Mucosa of rectum (tissue), 2 donors: ENCODE results near the gene PRKN.
"Not testable (repeated sequence)": the region's sequence is repeated elsewhere in the genome, so short reads cannot be mapped to it uniquely, and the experiment has no call there.

ENCODE experiments used
- H3K27ac ChIP-seq, 2 donors: one replicate each; pipeline ENCODE4 v1.7.0; 2013; ENCODE audit warnings: inconsistent platforms in 2 of 2, low read depth in 2 of 2, low read length in 2 of 2
- H3K27me3 ChIP-seq, 2 donors: one replicate each; pipeline ENCODE4 v1.7.0; 2013; ENCODE audit warnings: low read length in 2 of 2; ENCODE audit not compliant: control insufficient read depth in 2 of 2, insufficient read depth in 2 of 2
- H3K36me3 ChIP-seq, 2 donors: one replicate each; pipeline ENCODE4 v1.7.0; 2013; ENCODE audit warnings: low read length in 2 of 2; ENCODE audit not compliant: control insufficient read depth in 2 of 2, insufficient read depth in 2 of 2
- H3K4me1 ChIP-seq, 2 donors: one replicate each; pipeline ENCODE4 v1.7.0; 2013; ENCODE audit warnings: low read length in 2 of 2, mild to moderate bottlenecking in 1 of 2; ENCODE audit not compliant: control insufficient read depth in 2 of 2, insufficient read depth in 2 of 2
- H3K4me3 ChIP-seq, 2 donors: one replicate each; pipeline ENCODE4 v1.7.0; 2013; ENCODE audit warnings: low read length in 2 of 2
- H3K9ac ChIP-seq, 2 donors: one replicate each; pipeline ENCODE4 v1.7.0; 2013; ENCODE audit warnings: low read length in 2 of 2, low read depth in 1 of 2, mild to moderate bottlenecking in 1 of 2
- H3K9me3 ChIP-seq, 2 donors: one replicate each; pipeline ENCODE4 v1.7.0; 2013; ENCODE audit warnings: low read length in 2 of 2; ENCODE audit not compliant: control insufficient read depth in 2 of 2
- donor health status: healthy.
- donor health status: Normal muscosa, but diverticular disease.

PRKN gene

DNA sequence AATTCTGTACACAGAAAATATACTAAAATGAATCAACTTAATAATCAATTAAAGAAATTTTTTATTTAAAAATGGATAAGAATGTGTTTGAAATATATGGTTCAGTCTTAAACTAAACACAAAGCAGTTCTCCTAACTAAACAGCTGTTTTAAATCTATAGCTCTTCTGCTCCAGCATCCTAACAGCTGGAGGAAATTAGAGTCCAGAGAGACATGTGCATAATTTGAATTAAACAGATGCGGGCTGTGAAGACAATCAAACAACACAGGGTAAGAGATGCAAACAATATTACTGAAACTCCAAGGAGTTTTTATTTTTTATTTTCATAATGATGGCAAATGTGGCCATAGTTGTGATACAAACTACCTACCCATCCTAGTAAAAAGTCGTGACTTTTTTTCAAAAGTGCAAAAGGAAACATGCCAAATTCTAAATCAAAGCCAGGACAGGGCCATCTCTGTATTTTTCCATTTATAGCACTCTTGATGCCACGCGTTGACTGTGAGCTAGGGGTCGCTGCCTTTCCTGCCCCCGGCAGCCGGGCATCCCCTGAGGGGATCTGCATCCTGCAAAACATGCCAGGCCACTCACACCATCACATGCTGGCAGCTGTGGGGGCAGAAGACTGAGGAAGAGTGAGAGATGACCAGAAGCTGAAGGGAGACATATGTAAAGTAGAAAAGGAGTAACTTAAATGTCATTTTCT is 310.6 kb downstream of the PRKN start:
- no peak overlapping the region for H3K27ac ChIP-seq
- no peaks in the 10 kb centered on the region for H3K36me3 ChIP-seq
- no peak overlapping the region for H3K9ac ChIP-seq
- H3K27me3 ChIP-seq: no peaks in the 10 kb centered on the region
- no peaks in the 10 kb centered on the region for H3K9me3 ChIP-seq
- no peak overlapping the region for H3K4me3 ChIP-seq
- no peaks in the 10 kb centered on the region for H3K4me1 ChIP-seq

DNA sequence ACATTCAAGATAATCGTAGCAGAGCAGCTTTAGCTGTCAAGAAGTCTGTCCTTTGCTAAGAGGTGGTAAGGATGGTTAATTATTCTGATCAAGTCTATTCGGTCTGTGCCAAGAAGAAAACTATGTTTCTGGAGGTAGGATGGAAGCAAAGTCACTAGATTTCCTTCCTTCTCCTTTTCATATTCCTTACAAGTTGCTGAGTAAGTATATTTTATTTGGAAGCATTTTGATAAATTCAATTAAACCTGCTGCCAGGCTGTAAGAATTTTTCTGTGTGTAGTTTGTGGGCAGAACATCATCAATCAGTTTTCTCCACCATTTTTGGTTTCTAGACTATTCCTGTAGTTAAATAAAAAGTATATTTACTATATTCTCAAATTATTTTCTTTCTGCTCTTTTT is 311.3 kb downstream of the PRKN start:
- Histone ChIP-seq H3K27me3 (no peaks in the 10 kb centered on the region), H3K9ac (no peak overlapping the region), H3K27ac (no peak overlapping the region), H3K4me1 (no peaks in the 10 kb centered on the region), H3K4me3 (no peak overlapping the region), H3K36me3 (no peaks in the 10 kb centered on the region), H3K9me3 (no peaks in the 10 kb centered on the region)

GRCh38 chr6:162409741-162410691 is 317.6 kb downstream of the PRKN start:
- Histone ChIP-seq H3K27me3 (no peaks in the 10 kb centered on the region), H3K4me1 (no peaks in the 10 kb centered on the region), H3K27ac (no peak overlapping the region), H3K9me3 (no peaks in the 10 kb centered on the region), H3K36me3 (no peaks in the 10 kb centered on the region), H3K9ac (no peak overlapping the region), H3K4me3 (no peak overlapping the region)

DNA sequence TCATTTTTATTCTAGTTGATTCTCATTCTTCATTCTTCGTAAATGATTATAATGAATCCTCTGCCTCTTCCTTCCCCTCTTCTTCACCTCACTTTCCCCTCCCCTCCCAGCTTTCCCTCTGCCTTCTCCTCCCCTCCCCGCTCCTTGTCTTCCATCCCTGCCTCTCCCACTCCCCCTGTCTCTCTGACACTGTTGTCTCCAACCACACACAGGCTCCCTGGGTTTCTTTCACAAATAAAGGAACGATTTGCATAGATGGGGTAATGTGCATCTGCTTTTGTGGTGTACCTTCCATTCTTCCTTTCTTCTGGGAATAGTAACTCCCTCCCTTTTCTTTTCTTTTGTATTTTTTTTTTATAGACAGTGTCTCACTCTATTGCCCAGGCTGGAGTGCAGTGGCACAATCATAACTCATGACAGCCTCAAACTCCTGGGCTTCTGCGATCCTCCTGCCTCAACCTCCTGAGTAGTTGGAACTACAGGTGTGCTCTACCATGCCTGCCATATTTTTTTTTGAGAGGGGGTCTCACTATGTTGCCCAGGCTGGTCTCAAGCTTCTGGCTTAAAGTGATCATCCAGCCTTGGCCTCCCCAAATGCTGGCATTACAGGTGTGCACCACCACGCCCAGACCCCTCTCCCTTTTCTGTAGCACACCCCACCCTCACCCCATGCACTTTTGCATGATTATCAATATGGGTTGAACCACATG is 318.6 kb downstream of the PRKN start:
- H3K9me3 ChIP-seq: no peaks in the 10 kb centered on the region

DNA sequence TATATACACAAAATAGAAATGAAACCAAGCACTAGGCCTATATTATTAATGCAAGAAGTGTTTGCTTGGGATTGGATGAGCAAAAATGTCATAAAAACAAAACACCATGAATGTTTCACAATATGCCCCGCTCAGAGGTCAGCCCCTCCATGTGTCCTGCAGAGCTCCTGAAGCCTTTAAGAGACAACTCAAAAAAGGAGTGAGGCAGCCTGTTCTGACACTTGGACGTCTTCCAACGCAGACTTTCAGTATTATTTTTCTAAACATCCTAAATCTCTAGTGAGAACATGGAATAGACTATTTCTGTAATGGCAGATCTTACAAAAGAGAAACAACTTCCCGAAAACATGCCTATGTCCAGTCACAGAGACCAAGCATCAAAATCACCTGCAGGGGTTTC is 322.6 kb downstream of the PRKN start:
- Histone ChIP-seq H3K27me3 (no peaks in the 10 kb centered on the region), H3K4me1 (no peaks in the 10 kb centered on the region), H3K36me3 (no peaks in the 10 kb centered on the region), H3K27ac (no peak overlapping the region), H3K9me3 (no peaks in the 10 kb centered on the region), H3K9ac (no peak overlapping the region), H3K4me3 (no peak overlapping the region)

More for the DNA sequence above, 318.6 kb downstream of the PRKN start:
- Histone ChIP-seq H3K27me3 (no peaks in the 10 kb centered on the region), H3K4me1 (no peaks in the 10 kb centered on the region), H3K36me3 (no peaks in the 10 kb centered on the region), H3K4me3 (no peak overlapping the region), H3K9ac (no peak overlapping the region), H3K27ac (no peak overlapping the region)

- no peak overlapping the region for H3K4me3 ChIP-seq
- no peak overlapping the region for H3K27ac ChIP-seq
- H3K9ac ChIP-seq: no peak overlapping the region
- H3K4me1 ChIP-seq: no peaks in the 10 kb centered on the region
- no peaks in the 10 kb centered on the region for H3K27me3 ChIP-seq
- no peaks in the 10 kb centered on the region for H3K9me3 ChIP-seq
- H3K36me3 ChIP-seq: no peaks in the 10 kb centered on the region
These were observed 324.5 kb downstream of the PRKN start for GRCh38 chr6:162403031-162403430.

GRCh38 chr6:162395181-162395580 is 332.4 kb downstream of the PRKN start:
- no peaks in the 10 kb centered on the region for H3K9me3 ChIP-seq
- H3K27ac ChIP-seq: no peak overlapping the region
- H3K36me3 ChIP-seq: no peaks in the 10 kb centered on the region
- no peak overlapping the region for H3K4me3 ChIP-seq
- H3K27me3 ChIP-seq: no peaks in the 10 kb centered on the region
- no peak overlapping the region for H3K9ac ChIP-seq
- no peaks in the 10 kb centered on the region for H3K4me1 ChIP-seq

DNA sequence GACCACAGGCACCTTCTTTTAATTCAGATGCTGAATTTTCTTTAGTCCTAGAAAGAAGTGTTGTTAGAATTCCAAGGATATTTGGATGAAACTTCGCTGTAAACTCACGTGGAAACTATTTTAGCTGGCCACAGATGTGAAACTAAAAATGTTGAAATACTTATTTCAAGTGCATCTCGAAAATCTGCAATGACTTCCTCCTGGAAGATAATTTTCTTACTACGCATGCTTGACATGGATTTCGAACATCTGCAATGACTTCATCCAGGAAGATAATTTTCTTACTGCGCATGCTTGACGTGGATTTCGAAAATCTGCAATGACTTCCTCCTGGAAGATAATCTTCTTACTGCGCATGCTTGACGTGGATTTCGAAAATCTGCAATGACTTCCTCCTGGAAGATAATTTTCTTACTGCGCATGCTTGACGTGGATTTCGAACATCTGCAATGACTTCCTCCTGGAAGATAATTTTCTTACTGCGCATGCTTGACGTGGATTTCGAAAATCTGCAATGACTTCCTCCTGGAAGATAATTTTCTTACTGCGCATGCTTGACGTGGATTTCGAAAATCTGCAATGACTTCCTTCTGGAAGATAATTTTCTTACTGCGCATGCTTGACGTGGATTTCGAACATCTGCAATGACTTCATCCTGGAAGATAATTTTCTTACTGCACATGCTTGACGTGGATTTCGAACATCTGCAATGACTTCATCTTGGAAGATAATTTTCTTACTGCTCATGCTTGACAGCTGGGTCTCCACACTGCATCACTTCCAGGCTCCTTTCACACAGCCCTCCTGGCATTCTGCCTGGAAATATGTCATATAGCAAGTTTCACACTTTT is 336.4 kb downstream of the PRKN start:
- not testable (repeated sequence) for H3K36me3 ChIP-seq, H3K4me1 ChIP-seq, H3K9ac ChIP-seq, H3K4me3 ChIP-seq, H3K9me3 ChIP-seq, H3K27ac ChIP-seq, H3K27me3 ChIP-seq

DNA sequence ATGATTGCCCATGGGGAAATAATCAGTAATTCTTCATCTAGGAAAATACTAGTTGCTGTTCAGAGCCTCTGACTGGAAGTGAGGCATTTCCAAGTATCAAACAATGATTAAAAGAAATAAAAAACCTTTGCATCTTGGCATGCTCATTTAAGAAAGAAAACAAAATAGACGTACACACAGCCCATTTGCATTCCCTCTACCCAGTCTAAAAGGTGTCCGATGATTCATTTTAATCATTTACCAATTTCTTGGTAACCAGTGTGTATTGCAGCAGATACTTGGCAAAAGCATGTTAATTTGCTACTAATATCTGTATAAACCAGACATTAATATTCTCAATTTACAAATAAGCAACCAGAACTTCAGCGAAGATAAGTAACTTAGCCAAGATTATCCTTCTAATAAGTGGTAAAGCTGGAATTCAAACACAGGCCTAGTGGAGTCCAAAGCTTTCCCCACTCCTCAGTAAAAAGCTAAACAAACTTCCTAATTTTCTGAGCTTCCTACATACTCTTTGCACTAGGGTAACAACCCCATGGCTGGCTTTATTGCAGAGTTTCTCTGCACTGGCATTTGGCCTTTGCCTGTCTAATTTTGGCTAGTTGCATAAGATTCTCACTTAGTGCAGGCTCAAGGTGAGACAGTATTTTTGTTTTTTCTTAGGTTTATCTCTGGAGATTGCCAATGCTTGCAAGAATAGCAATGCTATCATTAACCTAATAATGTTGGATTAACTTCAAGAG is 338.1 kb downstream of the PRKN start:
- Histone ChIP-seq H3K9ac (no peak overlapping the region), H3K9me3 (no peaks in the 10 kb centered on the region), H3K27me3 (no peaks in the 10 kb centered on the region), H3K27ac (no peak overlapping the region), H3K36me3 (no peaks in the 10 kb centered on the region), H3K4me1 (no peaks in the 10 kb centered on the region), H3K4me3 (no peak overlapping the region)
